GM21367 (cell line): Measurements from ENCODE around the gene PHF13.
"Not testable (repeated sequence)": the region's sequence is repeated elsewhere in the genome, so short reads cannot be mapped to it uniquely, and the experiment has no call there.

Experiments
- ATAC-seq: cut with Tn5 transposase; IDR thresholded peaks from one replicate; pipeline ENCODE4 v1.9.1; 2021; ENCODE audit not compliant: unreplicated experiment

Gene PHF13

DNA sequence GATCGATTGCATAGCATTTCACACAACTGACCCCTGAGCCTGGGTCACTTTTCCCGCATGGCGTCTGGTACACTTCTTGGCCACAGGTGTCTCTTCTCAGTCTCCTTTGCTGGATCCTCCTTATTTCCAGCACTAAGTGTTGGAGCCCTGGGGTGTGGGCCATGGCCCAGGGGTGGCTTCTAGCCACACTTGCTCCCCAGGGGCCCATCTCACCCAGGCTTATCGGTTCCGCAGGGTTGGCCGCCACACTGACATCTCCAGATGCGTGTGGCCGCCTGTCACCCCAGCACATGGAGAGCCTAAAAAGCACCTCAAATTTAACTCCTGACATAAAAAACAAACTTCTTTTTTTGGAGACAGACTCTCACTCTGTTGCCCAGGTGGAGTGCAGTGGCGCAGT, 13.5 kb downstream of the PHF13 start:
- no peak for ATAC-seq

GRCh38 chr1:6627841-6628545, 14.5 kb downstream of the PHF13 start:
- no peak for ATAC-seq

- ATAC-seq: no peak
Measured at GRCh38 chr1:6628971-6629479, 15.5 kb downstream of the PHF13 start.

GRCh38 chr1:6630027-6630426, 16.5 kb downstream of the PHF13 start:
- no peak for ATAC-seq

DNA sequence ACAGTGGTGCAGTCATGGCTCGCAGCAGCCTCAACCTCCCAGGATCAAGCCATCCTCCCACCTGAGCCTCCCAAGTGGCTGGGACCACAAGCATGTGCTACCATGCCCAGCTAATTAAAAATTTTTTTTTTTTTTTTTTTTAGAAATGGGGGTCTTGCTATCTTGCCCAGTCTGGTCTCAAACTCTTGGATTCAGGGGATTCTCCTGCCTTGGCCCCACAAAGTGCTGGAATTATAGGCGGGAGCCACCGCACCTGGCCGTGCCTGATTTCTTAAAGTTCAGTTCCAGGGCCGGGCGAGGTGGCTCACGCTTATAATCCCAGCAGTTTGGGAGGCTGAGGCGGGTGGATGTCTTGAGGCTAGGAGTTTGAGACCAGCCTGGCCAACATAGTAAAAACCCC, 17.5 kb downstream of the PHF13 start:
- ATAC-seq: no peak

DNA sequence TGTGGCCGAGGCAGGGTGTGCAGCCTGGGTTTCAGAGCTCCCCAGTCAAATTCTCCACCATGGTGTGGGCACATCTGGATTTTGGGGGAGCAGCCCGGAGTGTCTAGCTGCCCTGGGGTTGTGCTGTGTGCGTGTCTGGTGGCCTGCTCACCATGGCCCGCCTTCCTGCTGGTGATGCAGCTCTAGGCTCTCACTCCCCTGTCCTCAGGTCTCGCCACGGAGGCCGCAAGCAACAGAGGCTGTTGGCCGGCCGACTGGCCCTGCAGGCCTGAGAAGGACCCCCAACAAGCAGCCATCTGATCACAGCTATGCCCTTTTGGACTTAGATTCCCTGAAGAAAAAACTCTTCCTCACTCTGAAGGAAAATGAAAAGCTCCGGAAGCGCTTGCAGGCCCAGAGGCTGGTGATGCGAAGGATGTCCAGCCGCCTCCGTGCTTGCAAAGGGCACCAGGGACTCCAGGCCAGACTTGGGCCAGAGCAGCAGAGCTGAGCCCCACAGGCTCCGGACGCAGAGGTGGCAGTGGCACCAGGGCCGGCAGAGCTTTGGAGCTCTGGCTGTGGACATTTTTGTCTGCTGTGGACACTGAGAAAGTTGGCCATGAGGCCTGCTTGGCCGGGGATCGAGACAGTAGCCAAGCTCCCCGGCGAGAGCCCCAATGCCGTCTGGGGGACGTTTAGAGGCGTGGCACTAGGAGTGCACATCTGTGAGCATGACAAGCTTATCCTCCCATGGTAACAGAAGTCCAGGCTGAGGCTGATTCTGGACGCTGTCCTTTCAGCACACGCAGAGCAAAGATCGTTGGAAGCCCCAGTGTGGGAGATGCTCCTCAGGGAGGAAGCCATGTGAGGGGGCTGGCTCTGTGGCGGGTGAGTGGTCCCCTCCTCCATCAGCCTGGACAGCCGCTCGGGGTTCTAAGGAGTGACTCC, 19.3 kb downstream of the PHF13 start:
- no peak for ATAC-seq

- no peak for ATAC-seq
Measured at GRCh38 chr1:6634371-6635052, 21.0 kb downstream of the PHF13 start.

GRCh38 chr1:6635161-6635909, 21.8 kb downstream of the PHF13 start:
- no peak for ATAC-seq

GRCh38 chr1:6635910-6636760, 22.6 kb downstream of the PHF13 start:
- no peak for ATAC-seq

DNA sequence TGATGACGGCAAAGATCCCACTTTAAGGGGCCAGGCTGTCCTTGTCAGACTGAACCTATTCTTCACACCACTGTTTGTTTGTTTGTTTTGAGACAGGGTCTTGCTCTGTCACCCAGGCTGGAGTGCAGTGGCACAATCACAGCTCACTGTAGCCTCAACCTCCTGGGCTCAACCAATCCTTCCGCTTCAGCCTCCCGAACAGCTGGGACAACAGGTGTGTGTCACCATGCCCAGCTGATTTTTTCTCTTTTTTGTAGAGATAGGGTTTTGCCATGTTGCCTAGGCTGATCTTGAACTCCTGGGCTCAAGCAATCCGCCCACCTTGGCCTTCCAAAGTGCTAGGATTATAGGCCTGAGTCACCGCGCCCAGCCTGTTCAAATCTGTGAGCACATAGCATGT, 23.2 kb downstream of the PHF13 start:
- not testable (repeated sequence) for ATAC-seq

GRCh38 chr1:6637770-6638169, 24.2 kb downstream of the PHF13 start:
- no peak for ATAC-seq

DNA sequence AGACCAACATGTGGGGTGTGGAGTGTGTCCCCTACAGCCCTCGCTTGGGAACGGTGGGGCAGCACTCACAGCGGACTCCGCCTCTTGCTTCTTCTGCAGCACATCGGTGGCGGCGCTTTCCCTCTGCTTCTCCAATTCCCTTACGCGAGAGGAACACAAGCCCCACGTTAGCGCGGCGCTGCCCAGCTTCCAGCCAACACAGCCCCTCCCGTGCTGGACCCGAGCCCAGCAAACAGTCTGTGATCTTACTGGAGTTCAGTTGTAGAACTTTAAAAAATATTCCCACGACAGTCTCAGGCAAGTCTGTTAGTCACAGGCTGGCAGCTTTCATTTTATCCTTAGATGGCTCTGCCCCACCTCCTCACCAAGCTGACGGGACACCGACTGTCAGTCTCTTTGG, 24.7 kb downstream of the PHF13 start:
- no peak for ATAC-seq

GRCh38 chr1:6640867-6641266, 27.3 kb downstream of the PHF13 start:
- not testable (repeated sequence) for ATAC-seq

GRCh38 chr1:6645018-6645417, 31.5 kb downstream of the PHF13 start:
- ATAC-seq: no peak

DNA sequence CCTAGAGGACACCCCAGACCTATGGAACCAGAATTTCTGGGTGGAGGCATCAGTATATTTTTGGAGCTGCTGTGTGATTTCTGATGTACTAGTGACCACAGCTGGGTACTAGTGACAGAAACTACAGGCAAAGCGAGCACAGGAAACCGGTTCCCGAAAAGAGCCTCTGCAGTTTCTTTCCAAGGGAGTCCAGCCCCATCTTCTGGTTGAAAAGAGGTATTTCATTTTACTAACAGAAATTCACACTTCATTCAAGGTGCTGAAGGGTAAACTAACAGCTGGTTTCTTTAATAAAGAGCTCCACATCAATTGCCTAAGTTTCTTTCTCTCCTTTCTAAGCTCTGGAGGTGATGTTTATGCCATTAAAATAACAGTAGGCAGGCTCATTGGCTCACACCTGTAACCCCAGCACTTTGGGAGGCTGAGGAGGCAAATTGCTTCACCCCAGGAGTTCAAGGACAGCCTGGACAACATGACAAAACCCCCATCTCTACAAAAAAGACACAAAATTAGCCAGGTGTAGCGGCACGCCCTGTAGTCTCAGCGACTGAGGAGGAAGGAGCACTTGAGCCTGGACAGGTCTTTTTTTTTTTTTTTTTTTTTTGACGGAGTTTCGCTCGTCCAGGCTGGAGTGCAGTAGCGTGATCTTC, 33.1 kb downstream of the PHF13 start:
- ATAC-seq: no peak

GRCh38 chr1:6648556-6648955, 35.0 kb downstream of the PHF13 start:
- ATAC-seq: no peak

GRCh38 chr1:6651909-6652308, 38.4 kb downstream of the PHF13 start:
- no peak for ATAC-seq

DNA sequence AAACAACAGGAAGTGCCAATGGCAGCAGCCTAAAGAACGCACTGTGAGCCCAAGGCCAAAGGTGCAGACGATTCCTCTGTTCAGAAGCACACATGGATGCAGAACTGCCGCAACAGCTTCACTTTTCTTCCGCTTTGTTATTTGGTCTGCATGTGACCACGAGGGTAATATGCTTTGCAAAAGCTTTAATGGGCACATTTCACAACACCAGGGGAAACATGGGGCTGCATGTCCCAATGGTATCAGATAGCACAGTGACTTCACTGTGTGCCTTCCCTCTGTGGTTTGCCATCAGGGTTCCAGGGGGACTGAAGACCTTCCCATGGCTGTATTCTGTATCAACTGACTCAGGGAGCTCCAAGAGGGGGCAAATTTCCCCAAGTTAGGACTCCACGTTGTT, 39.5 kb downstream of the PHF13 start:
- no peak for ATAC-seq
